ENCODE results near the gene ATG4D.

GRCh38 chr19:10565567-10566407 lies 22.1 kb downstream of the ATG4D start, which contains the start of gene KRI1:
- TF ChIP-seq EZH2 (IDR thresholded peaks at IDR 0.05; ENCODE audit: insufficient read depth, poor library complexity, severe bottlenecking), result no peak
- TF ChIP-seq EZH2phosphoT487 (IDR thresholded peaks at IDR 0.05; ENCODE audit: insufficient read depth, low read depth), result no peak

All from GM23248 (cell line).